Lung (tissue), 12 donors: ENCODE measurements around the gene LRTM2. TPM values are rescaled to one million over a fixed set of nuclear protein-coding genes. Genes with fewer than 3 reads are reported as not detected.

Source experiments
- ATAC-seq: fragments of 200-7000 bp; cut with Tn5 transposase; one replicate; pipeline ENCODE4 v1.9.1; 2020; ENCODE audit warnings: moderate number of reproducible peaks; ENCODE audit not compliant: insufficient read depth, low FRiP score
- DNase-seq, 3 donors: peaks; one replicate each; pipeline ENCODE4 v3.0.0-alpha.2; 2013 to 2017
- H3K27ac ChIP-seq, 2 donors: one replicate each; pipeline ENCODE4 v1.5.1; 2013; ENCODE audit warnings: mild to moderate bottlenecking in 2 of 2, moderate library complexity in 2 of 2, control low read depth in 1 of 2, inconsistent platforms in 1 of 2, low read depth in 1 of 2, low read length in 1 of 2
- H3K27me3 ChIP-seq, 3 donors: one replicate each; pipeline ENCODE4 v1.5.1; 2013; ENCODE audit warnings: low read length in 2 of 3; ENCODE audit not compliant: control insufficient read depth in 3 of 3, insufficient read depth in 3 of 3
- H3K36me3 ChIP-seq, 4 donors: one replicate each; pipeline ENCODE4 v1.5.1; 2013; ENCODE audit warnings: low read length in 4 of 4, mild to moderate bottlenecking in 1 of 4, moderate library complexity in 1 of 4; ENCODE audit not compliant: control insufficient read depth in 4 of 4, insufficient read depth in 4 of 4
- H3K4me1 ChIP-seq, 5 donors: one replicate each; pipeline ENCODE4 v1.5.1; 2013; ENCODE audit warnings: low read length in 5 of 5, mild to moderate bottlenecking in 2 of 5, moderate library complexity in 1 of 5; ENCODE audit not compliant: control insufficient read depth in 5 of 5, insufficient read depth in 5 of 5
- H3K4me3 ChIP-seq: one replicate; pipeline ENCODE4 v1.5.1; 2013; ENCODE audit warnings: mild to moderate bottlenecking, control low read depth, moderate library complexity
- H3K9ac ChIP-seq, 2 donors: one replicate each; pipeline ENCODE4 v1.5.1; 2013; ENCODE audit warnings: low read length in 2 of 2, control low read depth in 1 of 2; ENCODE audit not compliant: insufficient read depth in 1 of 2
- H3K9me3 ChIP-seq, 4 donors: one replicate each; pipeline ENCODE4 v1.5.1; 2013; ENCODE audit warnings: low read length in 3 of 4, mild to moderate bottlenecking in 1 of 4, moderate library complexity in 1 of 4; ENCODE audit not compliant: control insufficient read depth in 4 of 4, insufficient read depth in 3 of 4
- WGBS, 2 donors: extraction: QIAGEN DNeasy Blood & Tissue Kit; methylation state at CpG; one replicate each; pipeline ENCODE4 v1.1.7; 2013; 5-methylcytosine and 5-hydroxymethylcytosine counted together
- polyA plus RNA-seq, 2 donors: library from polyadenylated mRNA; stranded (reverse); fragments of 200-250 nt; gene quantifications; one replicate each; pipeline ENCODE4 v1.2.1, GENCODE V29; 2013
- total RNA-seq, 2 donors: library from RNA; depleted of rRNA in 1 of 2; stranded (reverse); fragments of >200 nt in 1 of 2; gene quantifications; one replicate each; pipeline ENCODE4 v1.2.1, GENCODE V29; 2014 to 2021
- TF ChIP-seq, protein P1 (sequence below): IDR thresholded peaks from 2 replicates; pipeline ENCODE4 v1.5.1; 2012; ENCODE audit warnings: mild to moderate bottlenecking; ENCODE audit errors: control extremely low read depth, extremely low read depth
- donor health status: control.
- donor health status: control.
- donor health status: Bipolar disorder and iron deficiency.
- donor health status: healthy.
- donor health status: DM: yes; HTN: yes; CAD: no.

LRTM2 gene
- total and polyA plus RNA-seq, 4 donors, result 0.01 to 0.06 TPM; not detected in 2

DNA sequence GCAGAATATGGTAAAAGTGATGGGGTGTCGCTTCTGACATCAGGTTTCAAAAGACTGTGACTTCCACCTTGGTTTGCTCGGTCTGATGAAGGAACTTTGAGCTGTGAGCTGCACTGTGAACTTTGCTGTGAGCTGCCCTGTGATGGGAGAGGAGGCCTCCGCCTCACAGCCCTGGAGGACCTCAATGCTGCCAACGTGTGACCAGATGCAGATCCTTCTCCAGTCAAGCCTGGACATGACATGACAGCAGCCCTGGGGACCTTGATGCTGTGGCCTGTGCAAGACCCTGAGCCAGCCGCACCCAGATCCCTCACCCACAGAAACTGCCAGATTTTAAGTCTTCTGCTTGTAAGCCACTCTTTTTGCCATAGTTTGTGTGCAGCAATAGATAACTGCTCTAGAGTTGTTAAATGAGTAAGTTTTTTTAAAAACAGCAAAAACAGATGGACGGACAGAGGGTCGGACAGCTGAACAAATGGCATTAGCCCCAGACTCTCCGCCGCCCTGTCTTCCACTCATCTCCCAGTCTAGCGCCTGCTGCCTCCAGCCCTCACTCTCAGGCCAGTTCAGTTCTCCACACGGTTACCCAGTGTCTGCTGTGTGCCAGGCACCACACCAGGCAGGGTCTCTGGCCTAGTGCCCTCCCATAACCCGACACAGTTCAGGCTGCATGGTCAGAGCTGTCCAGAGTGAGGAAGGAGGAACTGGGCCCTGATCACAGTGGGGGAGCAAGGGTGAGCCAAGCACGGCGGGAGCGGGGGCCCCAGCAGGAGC lies 13.1 kb upstream of the LRTM2 start:
- no peaks in the 10 kb centered on the region for H3K36me3 ChIP-seq
- DNase-seq (no peak), ATAC-seq (no peak)
- TF ChIP-seq, protein P1, sequence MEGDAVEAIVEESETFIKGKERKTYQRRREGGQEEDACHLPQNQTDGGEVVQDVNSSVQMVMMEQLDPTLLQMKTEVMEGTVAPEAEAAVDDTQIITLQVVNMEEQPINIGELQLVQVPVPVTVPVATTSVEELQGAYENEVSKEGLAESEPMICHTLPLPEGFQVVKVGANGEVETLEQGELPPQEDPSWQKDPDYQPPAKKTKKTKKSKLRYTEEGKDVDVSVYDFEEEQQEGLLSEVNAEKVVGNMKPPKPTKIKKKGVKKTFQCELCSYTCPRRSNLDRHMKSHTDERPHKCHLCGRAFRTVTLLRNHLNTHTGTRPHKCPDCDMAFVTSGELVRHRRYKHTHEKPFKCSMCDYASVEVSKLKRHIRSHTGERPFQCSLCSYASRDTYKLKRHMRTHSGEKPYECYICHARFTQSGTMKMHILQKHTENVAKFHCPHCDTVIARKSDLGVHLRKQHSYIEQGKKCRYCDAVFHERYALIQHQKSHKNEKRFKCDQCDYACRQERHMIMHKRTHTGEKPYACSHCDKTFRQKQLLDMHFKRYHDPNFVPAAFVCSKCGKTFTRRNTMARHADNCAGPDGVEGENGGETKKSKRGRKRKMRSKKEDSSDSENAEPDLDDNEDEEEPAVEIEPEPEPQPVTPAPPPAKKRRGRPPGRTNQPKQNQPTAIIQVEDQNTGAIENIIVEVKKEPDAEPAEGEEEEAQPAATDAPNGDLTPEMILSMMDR, result no peak
- H3K9ac ChIP-seq, result no peak overlapping the region
- no peaks in the 10 kb centered on the region for H3K9me3 ChIP-seq
- WGBS, 2 donors, result 86 to 89% methylated on average over 15 of the region's 15 CpGs
- H3K27ac ChIP-seq, result no peak overlapping the region
- peaks cover 0 to 6% (median 0%) of the 10 kb centered on the region in 5 donors for H3K4me1 ChIP-seq
- H3K27me3 ChIP-seq, result no peaks in the 10 kb centered on the region
- no peak overlapping the region for H3K4me3 ChIP-seq

DNA sequence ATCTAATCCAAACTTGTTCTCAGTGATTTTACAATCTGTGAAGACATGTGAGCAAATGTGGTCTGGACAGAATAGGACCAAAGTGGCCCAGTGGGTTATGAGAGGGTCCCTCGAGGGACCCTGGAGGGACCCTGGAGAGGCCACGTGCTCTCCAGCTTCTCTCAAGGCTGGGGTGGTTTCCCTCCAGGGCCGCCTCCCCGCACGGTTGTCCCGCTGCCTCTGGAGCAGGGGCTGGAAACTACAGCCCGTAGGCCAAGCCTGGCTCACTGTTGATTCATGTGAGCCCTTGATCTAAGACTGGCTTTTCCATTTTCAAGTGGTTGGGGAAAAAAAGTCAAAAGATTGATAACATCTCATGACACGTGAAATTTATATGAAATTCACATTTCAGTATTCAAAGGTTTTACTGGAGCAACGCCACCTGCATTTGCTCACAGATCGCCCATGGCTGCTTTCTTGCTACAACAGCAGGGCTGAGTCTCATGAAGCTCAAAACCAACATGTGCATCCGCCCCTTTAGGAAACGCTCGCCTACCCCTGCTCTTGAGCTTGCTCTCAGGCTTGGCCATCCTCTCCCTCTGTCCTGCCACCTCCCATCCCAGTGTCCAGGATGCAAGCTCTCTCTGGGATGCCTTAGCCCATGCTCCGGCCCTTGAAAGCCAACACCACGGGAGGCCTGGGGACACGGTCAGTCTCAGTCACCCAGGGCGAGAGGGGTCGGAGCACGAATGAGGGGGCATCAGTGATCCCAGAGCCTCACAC lies 12.1 kb upstream of the LRTM2 start:
- ATAC-seq (no peak), DNase-seq (no peak)

DNA sequence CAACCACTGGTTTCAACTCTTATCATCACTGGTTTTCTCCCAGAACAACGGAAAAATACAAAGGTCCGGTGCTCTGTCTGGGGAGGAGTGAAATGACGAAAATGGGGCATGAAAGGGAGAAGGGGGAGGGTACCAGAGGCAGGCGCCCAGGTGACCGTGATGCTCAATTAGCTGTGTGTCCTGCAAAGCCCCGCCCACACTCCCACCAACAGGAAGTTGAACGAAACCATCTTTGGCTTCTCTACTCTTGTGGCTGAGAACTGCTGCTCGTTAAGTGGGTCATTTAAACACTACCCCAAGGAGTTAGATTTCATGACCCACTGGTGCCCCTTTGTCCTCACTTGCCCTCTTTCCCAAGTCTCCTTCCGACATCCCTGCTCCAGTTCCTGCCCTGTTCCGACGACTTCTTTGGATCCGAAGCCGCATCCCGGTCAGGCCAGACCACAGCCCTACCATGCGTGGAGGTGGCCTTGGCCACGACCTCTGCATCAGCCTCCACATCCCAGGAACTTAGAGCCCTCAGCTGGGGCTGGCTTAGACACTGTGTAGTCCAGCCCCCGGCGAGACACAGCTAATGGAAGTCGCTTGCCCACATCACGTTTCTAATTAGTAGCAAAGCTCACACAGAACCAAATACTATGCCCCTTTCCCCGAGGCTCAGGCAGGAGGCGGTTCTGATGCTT lies 11.4 kb upstream of the LRTM2 start:
- Histone ChIP-seq H3K9ac (no peak overlapping the region), H3K27ac (no peak overlapping the region), H3K36me3 (no peaks in the 10 kb centered on the region), H3K9me3 (no peaks in the 10 kb centered on the region), H3K4me3 (no peak overlapping the region), H3K4me1 (peaks cover 0 to 6% (median 0%) of the 10 kb centered on the region in 5 donors), H3K27me3 (peaks cover 0 to 3% (median 0%) of the 10 kb centered on the region in 3 donors)
- ATAC-seq (no peak), DNase-seq (no peak)
- WGBS, 2 donors, result 85 to 87% methylated on average over 22 of the region's 22 CpGs
- TF ChIP-seq, protein P1, result no peak

More for the DNA sequence above, 12.1 kb upstream of the LRTM2 start:
- H3K36me3 ChIP-seq, result no peaks in the 10 kb centered on the region
- no peak overlapping the region for H3K4me3 ChIP-seq
- TF ChIP-seq, protein P1, result no peak
- H3K9ac ChIP-seq, result no peak overlapping the region
- WGBS, 2 donors, result 88% methylated on average over 19 of the region's 19 CpGs
- H3K4me1 ChIP-seq, result peaks cover 0 to 6% (median 0%) of the 10 kb centered on the region in 5 donors
- no peak overlapping the region for H3K27ac ChIP-seq
- H3K27me3 ChIP-seq, result no peaks in the 10 kb centered on the region
- H3K9me3 ChIP-seq, result no peaks in the 10 kb centered on the region
